ENCODE results near the gene ZIC1.

ZIC1 gene

DNA sequence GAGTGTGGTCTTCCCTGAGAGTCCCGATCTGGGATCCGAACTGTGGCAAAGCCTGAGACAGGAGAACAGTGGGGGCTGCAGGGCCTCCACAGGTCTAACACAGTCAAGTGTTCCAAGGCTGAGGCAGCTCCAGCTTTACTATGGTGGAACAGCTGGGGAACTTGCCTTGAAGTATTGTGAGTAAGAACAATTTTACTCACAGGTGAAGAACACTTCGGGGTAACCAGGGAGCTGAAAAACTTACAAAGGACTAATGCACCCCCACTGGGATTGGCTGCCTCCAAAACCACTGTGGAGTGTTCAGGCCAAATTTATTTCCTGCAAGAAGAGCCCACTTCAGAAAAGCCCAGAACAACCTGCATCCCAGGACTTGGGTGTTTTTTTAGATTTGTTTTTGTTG is 28.2 kb upstream of the ZIC1 start:
- no peak for DNase-seq

DNA sequence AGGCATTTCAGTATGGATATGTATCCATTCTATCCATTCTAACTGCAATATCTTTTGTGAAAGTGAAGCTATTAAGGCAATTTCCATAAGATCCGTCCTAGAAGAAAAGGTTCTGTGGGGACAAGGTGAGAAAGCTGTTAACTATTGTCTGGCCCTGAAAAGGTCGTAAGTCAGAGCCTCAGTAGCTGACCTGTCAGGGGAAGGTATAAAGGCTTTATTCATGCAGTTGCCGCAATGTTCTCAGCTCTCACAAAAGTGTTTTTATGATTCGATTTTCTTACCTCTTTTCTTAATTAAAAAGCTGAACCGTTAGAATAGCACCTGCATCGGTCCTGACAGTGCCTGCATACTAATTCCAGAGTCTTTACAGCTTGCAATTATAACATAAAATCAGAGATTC is 27.6 kb upstream of the ZIC1 start:
- no peak for DNase-seq

DNA sequence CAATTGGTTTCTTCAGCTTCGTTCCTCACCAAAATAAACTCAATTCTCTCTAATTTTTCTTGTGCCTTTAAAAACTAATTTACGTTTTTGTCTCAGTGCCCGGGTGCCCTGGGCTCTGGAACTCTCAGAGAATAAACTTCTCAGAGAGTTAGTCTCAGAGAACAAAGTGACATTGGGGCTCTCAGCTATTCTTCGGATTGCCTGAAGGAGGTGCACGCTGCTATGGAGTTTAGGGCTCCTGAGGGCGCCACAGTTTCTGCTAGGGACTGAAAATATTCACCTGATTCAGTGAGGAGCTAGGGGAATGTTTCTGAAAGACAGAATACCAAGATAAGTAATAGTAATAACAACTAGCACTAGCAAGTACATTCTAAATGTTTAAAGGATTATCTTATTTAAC is 25.5 kb upstream of the ZIC1 start:
- DNase-seq = no peak

DNA sequence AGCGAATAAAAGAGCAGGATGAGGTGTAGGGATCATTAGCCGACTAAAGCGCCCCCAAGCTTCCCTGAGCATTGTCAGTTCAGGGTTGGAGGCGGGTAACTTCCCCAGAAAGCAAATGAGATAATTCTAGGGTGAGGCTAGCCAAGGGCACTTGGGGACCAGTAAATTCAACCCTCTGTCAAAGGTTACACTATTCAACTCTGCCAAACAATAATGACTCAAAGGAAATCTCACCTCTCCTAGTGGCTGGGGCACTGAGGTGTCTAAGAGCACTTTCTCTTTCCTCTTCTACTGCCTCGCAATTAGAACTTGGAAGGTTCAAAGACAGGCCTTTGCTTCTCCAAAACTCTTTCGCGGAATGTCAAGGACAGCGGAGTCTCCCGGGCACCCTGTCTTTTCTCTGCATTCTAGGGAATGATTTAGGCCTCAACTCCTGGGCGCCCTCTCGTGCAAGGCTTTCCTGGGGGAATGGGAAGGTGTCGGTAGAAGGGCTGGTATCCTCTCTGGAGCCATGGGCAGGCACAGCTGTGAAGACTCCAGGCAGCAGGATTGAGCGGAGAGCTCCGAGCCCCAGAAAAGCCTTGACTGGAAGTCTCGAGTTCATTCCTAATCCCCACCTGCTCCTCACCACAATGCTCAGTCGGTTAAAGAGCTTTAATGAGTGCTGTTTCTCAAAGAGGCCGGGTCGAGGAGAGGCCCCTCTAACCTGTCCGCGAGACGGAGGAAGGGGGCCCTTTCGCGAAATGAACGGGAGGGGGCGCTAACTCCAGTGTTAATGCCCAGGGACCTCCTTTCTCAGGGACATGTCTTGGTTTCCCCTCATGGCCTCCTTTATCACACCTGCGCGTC is 24.7 kb upstream of the ZIC1 start:
- no peak for DNase-seq

DNA sequence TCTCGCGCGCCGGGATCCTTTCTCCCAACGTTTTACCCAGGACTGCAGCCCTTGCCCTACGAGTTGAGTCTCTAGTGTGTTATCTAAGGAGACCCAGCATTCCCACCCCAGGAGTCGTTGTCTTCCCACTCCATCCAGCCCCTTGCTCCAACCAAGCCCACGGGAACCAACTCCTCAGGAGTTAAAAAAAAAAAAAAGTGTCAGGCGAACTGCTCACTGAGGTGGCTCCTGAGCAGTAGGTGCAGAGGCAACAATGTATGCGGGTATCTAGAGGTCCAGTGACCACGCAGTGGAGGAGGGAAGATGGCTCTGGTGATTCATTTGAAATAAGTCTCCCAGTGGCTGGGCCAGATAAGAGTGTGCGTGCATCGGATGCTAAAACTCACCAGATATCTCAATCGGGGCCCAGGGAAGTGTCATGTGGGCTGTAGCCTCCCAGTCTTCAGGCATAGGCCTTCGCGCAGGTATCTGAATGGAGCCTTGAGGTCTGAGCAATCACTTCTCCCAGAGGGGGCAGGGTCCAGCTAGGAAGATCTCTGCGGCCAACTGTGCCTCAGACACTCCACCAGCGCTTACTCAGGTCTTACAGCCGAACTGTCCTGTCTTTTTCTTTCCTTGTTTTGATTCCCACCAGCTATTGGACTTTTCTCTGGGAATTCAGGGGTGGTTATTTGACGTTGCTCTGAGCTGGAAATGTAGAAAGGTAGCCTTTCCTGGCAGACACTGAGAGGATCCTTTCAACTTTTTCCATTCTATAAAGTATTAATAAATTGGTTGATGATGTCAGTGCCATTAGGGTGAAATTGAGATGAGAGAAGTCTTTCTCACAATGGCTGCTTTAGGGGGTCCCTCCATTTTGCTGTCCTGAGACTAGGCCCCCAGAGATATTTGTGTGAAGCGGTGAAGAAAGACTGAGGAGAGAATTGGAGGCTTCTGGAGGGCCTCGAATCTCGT is 23.8 kb upstream of the ZIC1 start:
- no peak for DNase-seq

DNA sequence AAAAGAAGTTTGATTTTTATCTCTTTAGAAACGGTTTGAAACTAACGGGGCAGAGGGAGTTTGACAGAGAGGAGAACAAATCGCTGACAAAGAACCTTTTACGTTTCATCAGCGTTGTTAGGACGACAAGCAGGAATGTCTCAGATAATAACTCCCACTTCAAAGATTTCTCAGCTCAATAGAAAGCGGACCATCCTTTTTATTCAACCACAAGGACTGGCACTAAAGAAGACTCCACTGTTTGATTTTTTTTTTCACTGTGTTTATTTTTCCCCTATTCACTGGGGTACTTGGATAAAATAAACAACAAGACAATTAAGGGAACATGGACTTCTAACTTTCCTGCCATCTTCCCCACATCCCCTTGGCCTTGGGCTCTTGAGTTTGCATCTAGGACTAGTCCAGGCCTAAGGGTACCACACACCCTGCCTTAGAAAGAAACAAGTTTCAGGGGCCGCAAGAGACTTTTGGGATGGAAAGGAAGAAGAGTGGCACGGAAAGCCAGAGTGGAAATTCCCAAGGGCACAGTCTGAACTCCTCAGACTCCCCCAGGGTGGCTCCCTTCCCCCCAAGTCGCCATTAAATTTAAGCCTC is 21.8 kb upstream of the ZIC1 start:
- DNase-seq = no peak

DNA sequence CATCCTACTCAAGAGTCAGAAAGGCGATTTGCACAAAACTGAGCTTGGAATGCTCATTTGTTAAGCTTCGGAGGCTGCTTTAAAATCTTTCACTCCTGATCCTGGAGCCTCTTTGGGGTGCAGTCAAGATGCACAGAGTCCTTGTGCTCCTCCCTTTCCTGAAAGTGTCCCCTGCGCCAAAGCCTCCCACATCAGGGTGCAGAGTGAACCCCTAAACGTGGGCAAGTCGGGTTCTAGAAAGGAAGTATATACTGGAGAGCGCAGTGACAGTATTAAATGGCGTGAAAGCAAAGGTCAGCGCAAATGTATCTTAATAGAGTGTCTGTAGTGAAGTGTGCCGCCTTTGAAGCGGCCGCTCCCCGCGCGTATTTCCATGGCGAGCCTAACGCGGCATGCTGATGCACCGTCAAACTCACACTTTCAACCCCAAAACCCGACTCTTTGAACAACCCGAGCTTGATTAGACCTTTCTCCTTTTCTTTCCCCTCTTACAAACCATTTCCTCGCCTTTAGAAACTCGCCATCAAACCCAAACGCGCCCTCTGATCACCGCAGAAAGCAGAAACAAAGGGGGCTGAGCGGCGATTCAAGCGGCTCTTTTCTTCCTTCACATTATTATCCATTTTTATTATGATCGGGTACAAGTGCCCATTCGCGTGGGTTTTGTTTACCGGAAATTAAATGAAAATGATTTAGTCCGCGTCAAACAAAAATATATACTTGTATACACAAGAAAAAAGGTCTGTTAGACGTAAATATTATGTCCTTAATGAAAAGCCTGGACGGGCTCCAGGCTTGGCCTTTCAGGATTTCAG is 21.1 kb upstream of the ZIC1 start:
- no peak for DNase-seq

DNA sequence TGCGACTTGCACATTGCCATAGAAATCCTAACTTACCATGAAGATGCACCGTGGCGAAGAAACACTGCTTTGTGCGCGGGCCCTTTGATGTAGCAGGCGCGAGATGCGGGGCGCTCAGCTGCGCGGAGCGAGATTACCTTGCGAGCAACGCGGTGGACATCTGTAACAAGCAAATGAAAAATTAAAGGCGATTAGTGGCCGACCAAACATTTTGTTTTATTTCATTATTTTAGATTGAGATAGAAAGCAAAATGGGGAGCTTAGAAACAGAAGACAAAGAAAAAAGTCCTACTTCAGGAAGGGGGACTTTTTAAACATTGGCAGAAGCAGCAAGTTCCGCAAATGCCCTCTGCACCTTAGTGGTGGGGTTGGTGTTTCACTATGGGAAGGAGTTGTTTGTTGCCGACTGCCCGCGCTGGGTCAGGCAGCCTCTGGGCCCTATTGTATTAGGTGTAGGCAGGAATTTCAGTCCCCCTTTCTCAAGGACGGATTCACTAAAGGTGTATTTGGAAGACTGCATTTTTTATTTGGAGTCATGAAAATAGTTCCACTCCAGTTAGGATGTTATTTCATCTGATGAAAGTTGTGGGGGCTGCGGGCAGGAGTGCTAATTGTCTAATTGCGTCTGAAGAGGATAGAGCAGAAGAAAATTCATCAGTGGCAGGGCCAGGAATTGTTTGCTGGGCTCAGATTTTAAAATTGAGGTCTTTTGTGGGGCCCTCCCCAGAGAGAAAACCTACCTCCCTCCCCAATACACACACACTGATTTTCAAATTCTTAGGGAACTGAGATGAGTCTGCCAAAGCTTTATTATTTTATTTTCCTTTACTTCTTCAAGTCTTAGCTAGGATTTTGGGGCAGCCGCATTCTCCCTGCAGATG is 20.2 kb upstream of the ZIC1 start:
- no peak for DNase-seq

DNA sequence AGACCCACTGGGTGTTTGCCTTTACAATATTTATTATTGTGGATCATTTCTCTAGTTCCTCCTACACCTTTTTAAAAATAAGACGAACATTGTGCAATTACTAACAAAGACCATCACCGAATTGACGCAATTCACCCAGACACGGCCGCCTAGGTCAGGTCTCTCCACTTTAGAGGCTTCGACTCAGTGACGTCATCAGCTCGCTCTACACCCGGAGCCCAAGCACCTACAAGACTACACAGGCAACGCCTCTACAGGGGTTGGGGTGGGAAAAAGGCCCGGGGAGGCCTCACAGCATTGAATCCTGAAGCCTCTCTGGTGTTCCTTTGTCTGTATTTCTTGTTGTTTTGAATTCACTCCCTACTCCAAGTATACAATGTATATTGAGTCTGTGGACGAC is 19.4 kb upstream of the ZIC1 start:
- DNase-seq = no peak

DNA sequence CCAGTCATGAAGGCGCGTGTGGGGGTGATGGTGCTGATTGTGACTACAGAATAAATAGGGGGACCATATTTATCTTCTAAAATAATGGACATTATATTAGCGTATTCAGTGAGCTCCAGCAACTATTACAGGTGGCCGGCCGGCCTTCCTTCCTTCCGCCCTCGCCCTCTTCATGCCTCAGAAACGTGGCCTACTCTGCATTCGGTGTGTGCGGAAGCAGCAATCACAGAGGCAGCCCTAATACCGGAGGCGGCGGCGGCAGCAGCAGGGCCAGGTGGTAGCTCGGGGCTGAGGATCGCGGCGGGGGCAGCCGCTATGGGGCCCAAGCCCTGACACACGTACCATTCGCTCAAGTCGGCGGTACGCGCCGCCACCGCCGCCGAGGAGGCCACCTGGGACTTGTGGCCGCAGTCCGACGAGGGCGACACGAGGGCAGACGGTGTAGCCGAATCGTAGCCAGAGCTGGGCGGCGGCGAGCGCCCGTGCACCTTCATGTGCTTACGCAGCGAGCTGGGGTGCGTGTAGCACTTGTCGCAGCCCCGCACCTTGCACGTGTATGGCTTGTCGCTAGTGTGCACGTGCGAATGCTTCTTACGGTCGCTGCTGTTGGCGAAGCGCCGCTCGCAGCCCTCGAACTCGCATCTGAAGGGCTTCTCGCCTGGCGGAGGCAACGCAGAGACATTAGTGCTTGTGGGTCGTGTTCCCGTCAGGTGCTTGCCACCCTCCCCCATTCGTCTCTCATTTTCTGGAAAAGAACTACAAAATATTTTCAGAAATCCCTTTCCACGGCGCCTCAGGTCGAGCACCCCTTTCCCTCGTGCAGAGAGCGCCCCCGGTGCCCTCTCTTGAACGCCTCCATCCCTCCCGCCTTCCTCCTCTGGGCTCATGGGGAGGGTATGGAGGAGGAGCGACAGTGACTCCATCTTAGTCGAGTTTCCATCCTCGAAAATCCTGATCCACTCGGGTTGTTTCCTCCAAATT is 18.3 kb upstream of the ZIC1 start:
- DNase-seq = no peak

DNA sequence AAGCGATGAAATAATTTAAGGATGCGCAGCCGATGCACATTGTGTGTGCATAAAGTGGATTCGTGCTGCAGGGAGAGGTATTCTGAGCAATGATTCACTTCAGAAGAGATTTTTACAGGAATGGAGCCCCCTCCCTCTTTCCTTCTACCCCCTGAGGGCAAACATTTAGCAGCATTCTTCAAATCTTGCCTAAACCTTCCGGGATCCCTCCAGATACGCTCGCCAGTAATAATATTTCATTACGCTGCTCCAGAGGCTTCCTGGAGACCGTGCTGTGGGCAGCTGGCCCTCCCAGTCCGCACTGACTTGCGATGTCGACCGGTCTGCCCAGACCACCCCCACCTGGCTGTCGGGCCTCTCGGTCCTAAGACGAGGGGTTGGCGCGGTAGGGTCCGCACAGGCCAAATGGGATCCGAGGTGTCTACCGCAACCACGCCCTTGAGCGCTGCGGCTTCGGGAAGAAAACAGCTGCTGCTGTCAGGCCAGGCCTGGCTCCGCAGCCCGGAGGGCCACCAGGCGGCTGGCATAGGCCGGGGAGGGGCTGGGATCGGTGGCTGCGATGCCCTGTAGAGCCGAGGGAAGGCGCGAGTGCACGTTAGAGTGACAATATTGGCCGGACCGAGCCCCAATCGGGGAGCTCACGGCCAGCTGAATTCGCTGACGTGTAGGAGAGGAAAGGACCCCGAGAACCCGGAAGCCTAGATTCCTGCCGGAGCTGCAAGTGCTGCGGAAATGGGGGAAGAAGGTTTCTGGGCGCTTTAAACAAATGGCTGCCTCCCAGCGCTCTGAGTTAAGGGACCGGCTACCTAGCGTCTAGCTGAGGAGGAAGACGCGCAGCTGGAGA is 17.2 kb upstream of the ZIC1 start:
- no peak for DNase-seq

DNA sequence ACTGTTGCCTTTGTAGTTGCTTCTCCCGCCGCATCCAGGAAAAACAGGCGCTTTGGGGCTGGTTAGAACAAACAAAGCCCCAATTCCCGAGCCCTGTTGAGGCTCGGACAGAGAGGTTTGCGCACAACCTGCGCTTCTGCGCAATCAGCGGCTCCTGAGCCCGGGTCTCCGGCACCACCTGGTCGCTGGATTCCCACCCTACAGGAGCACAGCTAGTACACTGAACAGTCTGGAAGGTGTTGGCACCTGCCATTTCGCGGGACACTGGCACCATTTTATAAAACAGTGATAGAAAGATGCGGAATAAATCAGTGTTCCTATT is 16.6 kb upstream of the ZIC1 start:
- DNase-seq = no peak

DNA sequence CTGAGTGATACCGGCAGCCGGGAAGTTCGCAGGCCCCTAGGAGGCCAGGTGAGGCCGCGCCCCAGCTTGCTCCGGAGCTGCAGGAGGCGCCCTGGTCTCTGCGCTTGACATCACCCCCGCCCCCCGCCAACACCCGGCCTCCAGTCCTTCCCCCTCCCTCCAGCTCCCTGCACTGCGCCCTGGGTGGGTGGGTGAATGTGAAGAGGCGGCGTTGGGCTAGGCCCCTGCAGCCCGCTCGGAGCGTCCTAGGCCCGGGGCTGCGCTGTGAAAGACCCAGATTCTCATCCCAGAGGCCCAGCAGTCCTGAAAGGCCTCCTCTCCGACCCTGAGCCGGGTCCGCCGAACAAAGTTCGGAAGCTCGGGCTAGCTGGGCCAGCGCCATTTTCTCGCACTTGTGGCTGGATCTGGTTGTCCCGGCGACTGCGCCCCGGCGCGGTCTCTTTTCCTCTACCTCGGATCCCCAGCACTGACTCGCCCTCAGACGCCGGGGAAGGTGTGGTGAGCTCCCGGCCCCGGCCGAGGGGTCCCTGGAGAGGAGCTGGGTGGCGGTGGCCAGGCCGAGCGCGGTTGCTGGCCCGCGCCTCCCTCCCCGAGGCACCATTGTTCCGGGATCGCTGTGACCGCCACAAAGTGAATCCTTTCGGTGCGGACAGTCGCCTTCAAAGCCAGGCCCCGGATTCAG is 15.8 kb upstream of the ZIC1 start:
- no peak for DNase-seq

DNA sequence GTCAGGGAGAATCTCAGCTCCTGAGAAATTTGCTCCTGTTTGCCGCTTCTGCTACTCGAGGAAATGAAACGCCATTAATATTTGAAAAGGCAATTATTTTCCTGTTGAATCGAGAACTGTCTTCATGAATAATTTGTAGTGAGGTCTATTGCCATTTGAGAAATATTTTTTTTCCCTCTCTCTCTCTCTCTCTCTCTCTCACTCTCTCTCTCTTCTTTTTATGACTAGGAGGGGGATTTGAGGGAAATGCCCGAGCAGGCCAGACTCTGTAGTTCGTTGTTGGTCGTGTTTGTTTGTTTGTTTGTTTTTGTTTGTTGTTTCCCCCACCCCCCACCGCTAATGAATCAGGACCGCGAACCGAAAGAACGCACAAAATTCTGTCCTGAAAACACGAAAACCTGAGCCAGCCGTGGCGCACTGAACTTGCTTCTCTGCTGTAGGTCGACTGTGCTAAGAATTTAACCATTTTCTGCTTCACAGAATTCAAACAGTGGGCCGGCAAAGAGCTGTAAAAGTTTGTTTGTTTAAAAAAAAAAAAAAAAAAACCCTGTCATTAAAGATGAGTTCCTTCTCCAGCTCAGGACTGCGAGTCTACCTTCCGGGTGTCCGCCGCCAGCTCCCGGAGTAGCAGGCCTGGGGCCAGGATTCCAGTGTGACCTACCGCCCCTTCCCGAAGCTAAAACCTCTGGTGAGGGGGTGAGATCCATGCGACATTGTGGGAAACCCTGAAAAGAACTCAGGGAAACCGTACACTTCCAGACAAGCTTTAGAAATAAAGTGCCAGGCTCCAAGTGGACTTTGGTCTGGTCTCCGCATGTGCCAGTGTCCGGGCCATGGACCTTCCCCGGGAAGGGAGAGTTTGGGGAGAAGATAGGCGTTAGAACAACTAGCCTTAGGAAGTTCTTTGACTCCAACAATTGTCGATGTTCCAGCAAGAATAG is 15.0 kb upstream of the ZIC1 start:
- no peak for DNase-seq

DNA sequence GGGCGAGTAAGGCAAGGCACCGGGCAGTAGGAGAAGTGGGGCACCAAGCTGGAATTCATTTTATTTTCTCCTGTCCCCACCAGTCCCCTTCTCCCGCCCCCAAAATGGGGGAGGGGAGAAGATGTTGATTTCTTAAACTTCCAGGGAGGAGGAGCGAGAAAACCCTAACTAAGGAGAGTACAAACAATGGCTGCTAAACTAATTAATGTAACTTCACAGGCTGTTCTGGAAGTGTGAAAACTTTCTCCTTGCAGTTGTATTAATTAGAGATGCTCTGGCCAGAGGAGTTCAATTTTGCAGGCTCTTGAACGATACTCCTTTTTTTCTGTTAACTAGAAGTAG is 14.3 kb upstream of the ZIC1 start:
- DNase-seq = no peak

DNA sequence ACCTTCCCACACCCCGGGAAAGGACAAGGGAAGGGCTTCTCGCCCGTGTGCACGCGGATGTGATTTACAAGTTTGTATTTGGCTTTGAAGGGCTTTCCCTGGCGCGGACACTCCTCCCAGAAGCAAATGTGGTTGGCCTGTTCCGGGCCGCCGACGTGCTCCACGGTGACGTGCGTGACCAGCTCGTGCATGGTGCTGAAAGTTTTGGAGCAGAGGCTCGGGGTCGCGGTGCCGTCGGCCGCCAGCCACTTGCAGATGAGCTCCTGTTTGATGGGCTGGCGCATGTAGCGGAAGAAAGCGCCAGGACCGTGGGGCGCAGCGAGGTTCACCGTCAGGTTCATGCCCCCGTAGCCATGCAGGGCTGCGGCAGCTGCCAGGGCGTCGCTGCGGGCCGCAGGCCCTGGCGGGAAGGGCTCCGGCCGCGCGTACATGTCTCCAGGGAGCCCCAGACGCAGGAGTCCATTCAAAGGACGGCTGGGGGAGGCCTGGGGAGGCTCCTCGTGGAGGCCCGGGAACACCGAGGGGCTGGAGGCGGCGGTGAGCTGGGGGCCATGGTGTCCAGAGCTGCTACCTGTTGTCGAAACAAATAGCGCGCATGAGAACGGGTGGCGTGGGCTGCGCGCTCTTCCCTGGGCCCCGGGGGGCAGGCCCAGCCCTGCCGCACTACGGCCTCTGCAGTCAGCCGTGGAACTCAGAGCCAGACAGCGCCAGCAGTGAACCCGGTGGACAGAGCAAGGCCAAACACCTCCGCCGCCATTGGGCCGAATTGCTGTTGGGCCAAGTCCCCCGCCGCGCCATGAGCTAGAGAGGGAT is 13.1 kb upstream of the ZIC1 start:
- DNase-seq = no peak

DNA sequence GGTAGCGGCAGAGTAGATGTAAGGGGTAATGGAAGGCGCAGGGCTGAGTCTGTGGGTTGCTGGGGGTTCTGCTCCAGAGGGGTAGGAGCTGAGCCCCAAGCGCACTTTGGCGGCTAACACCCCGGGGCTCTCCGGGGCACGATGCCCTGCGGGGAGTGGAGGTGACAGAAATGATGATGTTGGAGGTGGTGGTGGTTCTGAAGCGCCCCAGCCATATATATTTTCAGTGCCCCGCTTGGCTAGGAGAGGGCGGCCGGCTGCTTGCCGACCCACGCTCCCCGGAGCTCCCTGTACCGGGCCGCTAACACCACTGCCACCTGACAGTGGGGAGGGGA is 12.5 kb upstream of the ZIC1 start:
- DNase-seq = no peak
